ENCODE results near the gene THPO.

THPO gene

DNA sequence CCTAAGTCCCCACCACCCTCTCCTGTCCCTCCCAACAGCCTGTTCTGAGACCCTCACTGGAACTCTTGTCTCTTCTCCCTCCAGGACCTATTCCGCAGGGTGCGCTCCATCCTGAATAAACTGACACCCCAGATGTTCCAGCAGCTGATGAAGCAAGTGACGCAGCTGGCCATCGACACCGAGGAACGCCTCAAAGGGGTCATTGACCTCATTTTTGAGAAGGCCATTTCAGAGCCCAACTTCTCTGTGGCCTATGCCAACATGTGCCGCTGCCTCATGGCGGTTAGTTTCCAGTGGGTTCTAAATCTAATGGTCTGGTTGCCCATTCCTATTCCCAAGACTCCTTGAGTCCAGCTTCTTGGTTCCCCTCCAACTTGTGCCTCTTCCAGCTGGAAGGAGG, 54.3 kb downstream of the THPO start:
- H3K4me1 ChIP-seq (ENCODE audit: control insufficient read depth in 2 of 2, insufficient read depth in 1 of 2, low read depth in 1 of 2, low read length in 2 of 2) = peaks cover 0 to 2% of the 10 kb centered on the region in 2 donors
- no peak overlapping the region for H2BK12ac ChIP-seq (ENCODE audit: low read length)
- no peak overlapping the region for H4K91ac ChIP-seq (ENCODE audit: low read depth, low read length, poor library complexity)
- no peak overlapping the region for H3K23ac ChIP-seq (ENCODE audit: low read depth, low read length, poor library complexity)
- H2AFZ ChIP-seq (ENCODE audit: low read length) = no peak overlapping the region
- H3K14ac ChIP-seq (ENCODE audit: low read length) = no peak overlapping the region
- no peaks in the 10 kb centered on the region for H3K9me3 ChIP-seq (replicated peaks in 1 of 2; ENCODE audit: control insufficient read depth in 2 of 2, insufficient read depth in 1 of 2, low read depth in 1 of 2, low read length in 2 of 2)
- no peak overlapping the region for H3K4me2 ChIP-seq (ENCODE audit: insufficient read depth, low read length, poor library complexity, severe bottlenecking)
- DNase-seq (ENCODE audit: low spot score) = no peak
- H3K79me1 ChIP-seq (ENCODE audit: low read depth, low read length) = peaks cover 13% of the 10 kb centered on the region
- H3K27me3 ChIP-seq (ENCODE audit: control insufficient read depth in 3 of 3, insufficient read depth in 3 of 3, low read depth in 1 of 3, low read length in 3 of 3) = no peaks in the 10 kb centered on the region
- peaks cover 87 to 100% of the 10 kb centered on the region in 2 donors for H3K36me3 ChIP-seq (replicated peaks in 1 of 2; ENCODE audit: control insufficient read depth in 2 of 2, insufficient read depth in 2 of 2, low read length in 2 of 2)
- no peak overlapping the region for H3K4me3 ChIP-seq (ENCODE audit: low read length in 2 of 2)
- no CpG with 5 or more reads among the region's 8 CpGs for WGBS, 2 donors (ENCODE audit: extremely low coverage in 2 of 2, insufficient read length in 2 of 2, insufficient replicate concordance in 1 of 2)
- H3K27ac ChIP-seq (replicated peaks; ENCODE audit: low read length) = no peak overlapping the region
- no peak overlapping the region for H3K18ac ChIP-seq (ENCODE audit: low read length)
- no peak overlapping the region for H2BK15ac ChIP-seq (ENCODE audit: low read length)
- no peak overlapping the region for H3K9ac ChIP-seq (ENCODE audit: low read depth, low read length, poor library complexity)
- H4K8ac ChIP-seq (ENCODE audit: low read depth, low read length) = no peak overlapping the region
- H3K4ac ChIP-seq (ENCODE audit: low read length) = no peak overlapping the region
- H2BK120ac ChIP-seq (ENCODE audit: low read depth, low read length) = no peak overlapping the region
- no peak overlapping the region for H2BK5ac ChIP-seq (ENCODE audit: low read length)
- H2AK5ac ChIP-seq (ENCODE audit: low read depth, low read length) = no peak overlapping the region

GRCh38 chr3:184322731-184323487, 55.1 kb downstream of the THPO start:
- peaks cover 0 to 2% of the 10 kb centered on the region in 2 donors for H3K4me1 ChIP-seq (ENCODE audit: control insufficient read depth in 2 of 2, insufficient read depth in 1 of 2, low read depth in 1 of 2, low read length in 2 of 2)
- DNase-seq (ENCODE audit: low spot score) = no peak
- H3K4ac ChIP-seq (ENCODE audit: low read length) = no peak overlapping the region
- no peak overlapping the region for H2BK120ac ChIP-seq (ENCODE audit: low read depth, low read length)
- peak overlapping the region; percentile 86 for H3K23ac ChIP-seq (ENCODE audit: low read depth, low read length, poor library complexity)
- H3K36me3 ChIP-seq (replicated peaks in 1 of 2; ENCODE audit: control insufficient read depth in 2 of 2, insufficient read depth in 2 of 2, low read length in 2 of 2) = peaks cover 82 to 100% of the 10 kb centered on the region in 2 donors
- no peak overlapping the region for H3K18ac ChIP-seq (ENCODE audit: low read length)
- H4K8ac ChIP-seq (ENCODE audit: low read depth, low read length) = no peak overlapping the region
- peak overlapping the region; percentile 39 for H3K9ac ChIP-seq (ENCODE audit: low read depth, low read length, poor library complexity)
- no peak overlapping the region for H2BK5ac ChIP-seq (ENCODE audit: low read length)
- no peak overlapping the region for H2AFZ ChIP-seq (ENCODE audit: low read length)
- H4K91ac ChIP-seq (ENCODE audit: low read depth, low read length, poor library complexity) = no peak overlapping the region
- H3K9me3 ChIP-seq (replicated peaks in 1 of 2; ENCODE audit: control insufficient read depth in 2 of 2, insufficient read depth in 1 of 2, low read depth in 1 of 2, low read length in 2 of 2) = no peaks in the 10 kb centered on the region
- no peak overlapping the region for H3K4me2 ChIP-seq (ENCODE audit: insufficient read depth, low read length, poor library complexity, severe bottlenecking)
- no peak overlapping the region for H2BK12ac ChIP-seq (ENCODE audit: low read length)
- no peak overlapping the region for H2AK5ac ChIP-seq (ENCODE audit: low read depth, low read length)
- peaks cover 13% of the 10 kb centered on the region for H3K79me1 ChIP-seq (ENCODE audit: low read depth, low read length)
- no peak overlapping the region for H3K27ac ChIP-seq (replicated peaks; ENCODE audit: low read length)
- H3K4me3 ChIP-seq (ENCODE audit: low read length in 2 of 2) = no peak overlapping the region
- no peak overlapping the region for H2BK15ac ChIP-seq (ENCODE audit: low read length)
- no CpG with 5 or more reads among the region's 20 CpGs for WGBS, 2 donors (ENCODE audit: extremely low coverage in 2 of 2, insufficient read length in 2 of 2, insufficient replicate concordance in 1 of 2)
- no peaks in the 10 kb centered on the region for H3K27me3 ChIP-seq (ENCODE audit: control insufficient read depth in 3 of 3, insufficient read depth in 3 of 3, low read depth in 1 of 3, low read length in 3 of 3)
- H3K14ac ChIP-seq (ENCODE audit: low read length) = no peak overlapping the region

Small RNA genes lying within 50 kb of the gene (small RNA-seq; reads per million reads assigned to genes)
- 1,866 reads per million, percentile 99 among the genes with 10 or more reads in this experiment for gene SNORD66 (ENCODE audit: insufficient read depth)

All from neuronal stem cell (in vitro differentiated cells).